BJ (cell line): ENCODE results near the gene METAP1. TPM values are rescaled to one million over a fixed set of nuclear protein-coding genes. Genes with fewer than 3 reads are reported as not detected.
"Not testable (repeated sequence)": the region's sequence is repeated elsewhere in the genome, so short reads cannot be mapped to it uniquely, and the experiment has no call there.

Source experiments
- CTCF ChIA-PET: fragments of 350-600 bp; formaldehyde crosslinking; extraction: SDS; loops from one replicate; lab custom pipeline; 2021; ENCODE audit warnings: antibody characterized with exemption, inconsistent platforms; lab: Yijun Ruan, JAX
- POLR2A ChIA-PET: fragments of 300-600 bp; sonication (Branson Sonifier 250); formaldehyde crosslinking; extraction: SDS; loops from one replicate; lab custom pipeline; 2021; ENCODE audit warnings: antibody characterized with exemption; lab: Charles Lee
- DNase-seq: peaks from one replicate; pipeline ENCODE4 v3.0.0-alpha.2; 2011; ENCODE audit warnings: low read depth
- H3K27me3 ChIP-seq: 2 replicates; pipeline ENCODE4 v1.6.0; 2011; ENCODE audit warnings: low read length; ENCODE audit not compliant: control insufficient read depth, insufficient read depth
- H3K36me3 ChIP-seq: 2 replicates; pipeline ENCODE4 v1.5.1; 2011; ENCODE audit warnings: low read length; ENCODE audit not compliant: control insufficient read depth, insufficient read depth
- H3K4me3 ChIP-seq: 2 replicates; pipeline ENCODE4 v1.5.1; 2011; ENCODE audit warnings: low read depth, mild to moderate bottlenecking, control low read depth, low read length
- polyA plus RNA-seq: library from polyadenylated mRNA; depleted of rRNA; stranded (reverse); fragments of >200 nt; gene quantifications from 2 replicates; pipeline ENCODE4 v1.2.3, GENCODE V29; 2011
- TF ChIP-seq, protein P1 (sequence below): IDR thresholded peaks from 2 replicates; pipeline ENCODE4 v1.5.1; 2011; ENCODE audit warnings: low read depth, mild to moderate bottlenecking, control low read depth, inconsistent platforms, low read length, moderate library complexity; ENCODE audit not compliant: insufficient read depth

The METAP1 gene
- polyA plus RNA-seq, 1 experiment, result 50.2 TPM

DNA sequence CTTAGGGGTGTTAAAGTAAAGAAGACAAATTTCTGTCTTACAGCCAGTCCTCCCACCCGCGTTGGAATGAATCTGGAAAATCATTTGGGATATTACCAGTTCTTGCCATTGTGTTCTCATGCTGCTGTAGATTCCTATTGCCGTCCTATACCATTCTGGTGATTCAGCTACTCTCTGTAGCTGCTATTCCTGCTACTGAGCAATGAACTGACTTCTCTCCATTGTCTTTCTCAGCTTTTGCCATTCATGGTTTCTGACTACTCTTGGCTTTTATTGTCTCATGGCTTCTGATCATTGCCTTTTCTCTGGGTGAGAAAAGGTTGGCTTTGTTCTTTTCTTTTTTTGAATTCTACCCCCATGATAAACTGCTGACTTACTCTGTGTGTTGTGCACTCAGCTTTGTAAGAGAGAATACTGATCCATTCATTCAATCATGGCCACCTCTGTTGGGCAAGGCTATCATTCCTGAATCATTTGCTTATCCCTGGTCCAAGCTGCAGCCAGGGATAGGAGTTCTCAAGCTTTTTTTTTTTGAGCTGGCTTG lies 27.7 kb upstream of the METAP1 start:
- Histone ChIP-seq H3K27me3 (no peaks in the 10 kb centered on the region), H3K36me3 (no peaks in the 10 kb centered on the region), H3K4me3 (no peak overlapping the region)
- TF ChIP-seq, protein P1, sequence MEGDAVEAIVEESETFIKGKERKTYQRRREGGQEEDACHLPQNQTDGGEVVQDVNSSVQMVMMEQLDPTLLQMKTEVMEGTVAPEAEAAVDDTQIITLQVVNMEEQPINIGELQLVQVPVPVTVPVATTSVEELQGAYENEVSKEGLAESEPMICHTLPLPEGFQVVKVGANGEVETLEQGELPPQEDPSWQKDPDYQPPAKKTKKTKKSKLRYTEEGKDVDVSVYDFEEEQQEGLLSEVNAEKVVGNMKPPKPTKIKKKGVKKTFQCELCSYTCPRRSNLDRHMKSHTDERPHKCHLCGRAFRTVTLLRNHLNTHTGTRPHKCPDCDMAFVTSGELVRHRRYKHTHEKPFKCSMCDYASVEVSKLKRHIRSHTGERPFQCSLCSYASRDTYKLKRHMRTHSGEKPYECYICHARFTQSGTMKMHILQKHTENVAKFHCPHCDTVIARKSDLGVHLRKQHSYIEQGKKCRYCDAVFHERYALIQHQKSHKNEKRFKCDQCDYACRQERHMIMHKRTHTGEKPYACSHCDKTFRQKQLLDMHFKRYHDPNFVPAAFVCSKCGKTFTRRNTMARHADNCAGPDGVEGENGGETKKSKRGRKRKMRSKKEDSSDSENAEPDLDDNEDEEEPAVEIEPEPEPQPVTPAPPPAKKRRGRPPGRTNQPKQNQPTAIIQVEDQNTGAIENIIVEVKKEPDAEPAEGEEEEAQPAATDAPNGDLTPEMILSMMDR, result no peak
- DNase-seq, result no peak
- ChIA-PET CTCF (interaction anchor here (1.2 kb wide), 1 partner anchor 10 kb away, joined by 5 read pairs; no protein-coding TSS in a partner anchor), POLR2A (no interaction called here)

DNA sequence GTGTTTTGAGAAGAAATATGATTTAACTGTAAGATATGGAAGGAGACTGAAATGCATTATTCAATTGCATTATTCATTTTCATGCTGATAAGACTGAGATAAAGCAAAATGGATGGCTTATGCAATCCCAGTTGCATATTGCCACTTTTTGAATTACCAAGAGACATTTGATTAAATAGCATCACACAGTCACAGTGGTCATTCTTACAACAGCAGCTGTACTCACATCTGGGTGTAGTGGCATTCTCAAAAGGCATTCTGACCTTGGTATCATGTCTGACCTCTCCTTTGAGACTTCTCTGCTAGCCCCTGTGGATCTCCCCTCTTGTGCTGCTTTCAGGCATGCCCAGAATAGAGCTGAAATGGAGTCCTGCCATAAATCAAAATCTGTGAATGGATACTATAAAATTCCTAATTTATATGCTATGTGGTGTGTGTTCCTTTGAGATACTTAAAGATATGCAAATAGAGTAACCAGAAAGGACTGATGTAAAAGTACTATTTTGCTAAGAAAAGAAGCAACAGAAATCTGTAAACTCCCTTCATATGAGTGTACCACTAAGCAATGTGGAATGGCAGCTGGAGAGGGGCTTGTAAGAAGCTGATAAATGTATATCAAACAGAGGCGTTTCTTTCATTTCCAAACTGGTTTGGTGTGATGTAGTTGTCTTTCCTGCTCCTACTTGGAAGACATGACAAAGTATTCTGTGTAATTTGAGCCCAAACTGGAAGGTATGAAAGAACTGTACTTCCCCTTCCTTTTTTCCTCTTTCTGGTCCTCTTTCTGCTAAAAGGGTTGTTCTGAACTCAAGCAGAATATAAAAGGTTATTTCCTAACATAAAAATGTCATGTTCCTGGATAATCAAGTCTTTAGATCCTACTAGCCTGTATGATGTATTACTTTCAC lies 25.4 kb upstream of the METAP1 start:
- POLR2A ChIA-PET, result no interaction called here
- H3K4me3 ChIP-seq, result no peak overlapping the region
- no peak for DNase-seq
- CTCF ChIA-PET, result no interaction called here
- H3K27me3 ChIP-seq, result no peaks in the 10 kb centered on the region
- H3K36me3 ChIP-seq, result no peaks in the 10 kb centered on the region
- TF ChIP-seq, protein P1, result no peak

DNA sequence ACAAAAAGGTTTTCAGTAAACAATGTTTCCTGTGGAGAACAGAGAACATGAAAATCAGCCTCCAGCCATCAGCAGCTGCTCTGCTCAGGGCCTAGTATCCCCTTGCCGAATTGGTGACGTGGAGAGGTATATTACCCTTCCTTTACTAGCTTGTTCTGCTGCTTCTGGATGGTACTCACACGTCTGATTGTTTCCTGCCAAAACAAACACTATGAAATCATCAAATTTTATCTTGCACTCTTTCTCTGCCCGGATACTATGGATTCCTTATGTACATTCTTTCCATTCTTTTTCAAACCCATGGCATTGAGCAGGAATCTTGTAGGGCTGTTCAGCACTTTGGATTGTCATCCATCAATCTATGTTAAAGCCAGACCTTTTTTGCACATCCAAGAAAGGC lies 18.8 kb upstream of the METAP1 start:
- CTCF ChIA-PET, result interaction anchor here (1.0 to 1.6 kb wide), 2 partner anchors 8 to 9 kb away, joined by 3 to 5 read pairs; no protein-coding TSS in a partner anchor
- no peaks in the 10 kb centered on the region for H3K36me3 ChIP-seq
- TF ChIP-seq, protein P1, result no peak
- H3K27me3 ChIP-seq, result no peaks in the 10 kb centered on the region
- no peak for DNase-seq
- no peak overlapping the region for H3K4me3 ChIP-seq
- POLR2A ChIA-PET, result no interaction called here

DNA sequence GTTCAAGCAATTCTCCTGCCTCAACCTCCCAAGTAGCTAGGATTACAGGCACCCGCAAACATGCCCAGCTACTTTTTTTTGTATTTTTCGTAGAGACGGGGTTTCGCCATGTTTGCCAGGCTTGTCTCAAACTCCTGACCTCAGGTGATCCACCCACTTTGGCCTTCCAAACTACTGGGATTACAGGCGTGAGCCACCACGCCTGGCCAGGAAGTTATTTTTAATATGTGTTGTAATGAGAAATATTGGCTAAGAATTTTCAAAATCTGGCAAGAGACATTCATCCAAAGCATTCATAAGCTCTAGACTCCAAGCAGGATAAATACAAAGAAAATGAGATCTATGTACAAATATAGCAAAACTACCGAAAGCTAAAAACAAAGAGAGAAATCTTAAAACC lies 18.0 kb upstream of the METAP1 start:
- H3K27me3 ChIP-seq, result no peaks in the 10 kb centered on the region
- no peak overlapping the region for H3K4me3 ChIP-seq
- H3K36me3 ChIP-seq, result no peaks in the 10 kb centered on the region
- no peak for DNase-seq
- ChIA-PET POLR2A (no interaction called here), CTCF (interaction anchor here (0.8 to 1.6 kb wide), 2 partner anchors 10 to 17 kb away, joined by 3 to 5 read pairs; no protein-coding TSS in a partner anchor)
- TF ChIP-seq, protein P1, result no peak

DNA sequence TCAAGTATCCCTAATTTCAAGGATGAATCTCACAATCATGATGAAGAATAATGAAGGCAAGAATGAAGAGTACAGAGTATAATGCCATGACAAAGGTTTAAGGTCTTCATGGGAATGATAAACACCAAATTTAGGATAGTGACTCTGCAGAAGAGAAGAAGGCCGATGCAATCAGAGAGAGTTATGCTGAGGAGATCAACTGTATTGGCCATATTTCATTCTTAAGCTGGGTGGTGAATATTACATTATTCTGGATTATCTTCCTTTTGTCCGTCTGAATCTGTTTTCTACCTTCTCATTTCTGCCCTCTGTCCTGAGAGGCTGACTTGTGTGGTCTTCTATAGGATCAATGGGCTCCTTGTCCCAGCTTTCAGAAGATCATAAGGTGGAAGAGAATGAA lies 7.8 kb upstream of the METAP1 start:
- TF ChIP-seq, protein P1, result no peak
- Histone ChIP-seq H3K36me3 (no peaks in the 10 kb centered on the region), H3K27me3 (no peaks in the 10 kb centered on the region), H3K4me3 (no peak overlapping the region)
- POLR2A ChIA-PET, result no interaction called here
- CTCF ChIA-PET, result no interaction called here
- no peak for DNase-seq

DNA sequence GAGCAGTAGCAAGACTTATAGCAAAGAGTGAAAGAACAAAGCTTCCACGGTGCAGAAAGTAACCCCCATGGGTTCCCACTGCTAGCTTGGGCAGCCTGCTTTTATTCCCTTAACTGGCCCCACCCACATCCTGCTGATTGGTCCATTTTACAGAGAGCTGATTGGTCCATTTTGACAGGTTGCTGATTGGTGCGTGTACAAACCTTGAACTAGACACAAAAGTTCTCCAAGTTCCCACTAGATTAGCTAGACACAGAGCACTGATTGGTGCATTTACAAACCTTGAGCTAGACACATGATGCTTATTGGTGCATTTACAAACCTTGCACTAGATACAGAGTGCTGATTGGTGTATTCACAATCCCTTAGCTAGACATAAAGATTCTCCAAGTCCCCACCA lies 2.7 kb upstream of the METAP1 start:
- H3K4me3 ChIP-seq, DNase-seq, H3K36me3 ChIP-seq, H3K27me3 ChIP-seq, POLR2A ChIA-PET: not testable (repeated sequence)
- CTCF ChIA-PET, result interaction anchor here (1.4 to 5.6 kb wide), 2 partner anchors 13 to 64 kb away, joined by 3 to 46 read pairs; no protein-coding TSS in a partner anchor
